ENCODE results near the gene SCAF1.
A peak's percentile ranks its signal among the peaks of the same experiment; 100 is the strongest.

Gene SCAF1

GRCh38 chr19:49665351-49666119, 23.5 kb downstream of the SCAF1 start, which contains the start of the genes BCL2L12 and IRF3:
Gene BCL2L12, plus strand, starts transcription at chr19:49665933. Its CDS starts 760 bp downstream, at chr19:49666693.
Gene IRF3, minus strand, starts transcription at chr19:49665857. Its CDS starts 1,019 bp downstream, at chr19:49664838.
- peak; percentile 99 for DNase-seq (ENCODE audit: low read depth in 1 of 2, low spot score in 1 of 2)

DNA sequence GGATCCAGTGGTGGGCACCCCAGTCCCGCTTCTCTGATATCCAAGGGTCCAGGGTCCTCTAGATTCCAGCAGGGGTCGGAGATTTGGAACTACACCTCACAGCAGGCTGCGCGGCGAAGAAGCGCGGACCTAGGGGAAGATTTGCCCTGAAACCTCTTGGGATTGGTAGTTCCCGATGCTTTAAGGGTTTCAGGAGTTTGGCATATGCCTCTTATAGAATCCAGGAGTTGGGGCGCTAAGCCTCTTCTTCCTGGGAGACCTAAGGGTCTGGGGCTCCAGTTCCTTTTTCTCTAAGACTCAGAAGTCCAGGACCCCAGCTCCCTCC, 24.1 kb downstream of the SCAF1 start:
- no peak for DNase-seq (ENCODE audit: low read depth in 1 of 2, low spot score in 1 of 2)

DNA sequence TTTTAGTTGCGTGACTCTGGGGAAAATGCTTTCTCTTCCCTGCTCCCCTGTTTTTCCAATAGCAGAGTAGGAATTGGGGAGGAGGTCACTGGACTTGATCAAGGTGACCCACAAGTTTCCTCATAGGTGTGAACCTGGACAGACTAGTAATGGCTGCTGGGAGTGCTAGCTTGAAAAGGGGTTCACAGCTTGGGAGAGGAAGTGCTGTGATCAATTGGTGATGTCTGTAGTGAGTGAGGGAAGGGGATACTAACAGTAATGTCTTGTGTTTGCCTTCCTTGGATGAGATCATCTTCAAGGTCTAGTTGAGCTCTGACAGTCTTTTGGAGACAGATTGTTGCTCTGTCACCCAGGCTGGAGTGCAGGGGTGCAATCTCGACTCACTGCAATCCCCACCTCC, 25.5 kb downstream of the SCAF1 start:
- DNase-seq (ENCODE audit: low read depth in 1 of 2, low spot score in 1 of 2), result no peak

DNA sequence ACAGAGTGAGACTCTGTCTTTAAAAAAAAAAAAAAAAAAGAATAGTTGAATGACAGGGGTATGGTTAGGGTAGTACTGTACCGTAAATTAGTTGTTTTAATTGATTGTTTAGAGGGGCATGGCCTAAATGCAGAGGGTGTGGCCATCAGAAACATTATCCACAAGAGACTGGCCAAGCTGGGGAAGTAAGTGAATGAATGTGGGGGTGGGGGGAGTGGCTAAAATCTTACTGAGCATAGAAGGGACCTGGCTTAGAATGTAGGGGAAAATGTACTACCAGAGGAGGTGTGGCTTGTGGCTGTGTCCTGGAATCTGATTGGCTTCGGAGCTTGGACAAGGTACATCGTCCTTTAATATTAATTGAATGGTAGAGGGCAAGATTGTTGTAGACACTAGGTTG, 27.5 kb downstream of the SCAF1 start:
- no peak for DNase-seq (ENCODE audit: low read depth in 1 of 2, low spot score in 1 of 2)

GRCh38 chr19:49672131-49672919, 30.3 kb downstream of the SCAF1 start:
- DNase-seq (ENCODE audit: low read depth in 1 of 2, low spot score in 1 of 2), result peak; percentile 61 to 68

- DNase-seq (ENCODE audit: low read depth in 1 of 2, low spot score in 1 of 2), result peak in 1 of 2 donors; percentile 37
Measured at GRCh38 chr19:49676136-49676783, 34.3 kb downstream of the SCAF1 start.

DNA sequence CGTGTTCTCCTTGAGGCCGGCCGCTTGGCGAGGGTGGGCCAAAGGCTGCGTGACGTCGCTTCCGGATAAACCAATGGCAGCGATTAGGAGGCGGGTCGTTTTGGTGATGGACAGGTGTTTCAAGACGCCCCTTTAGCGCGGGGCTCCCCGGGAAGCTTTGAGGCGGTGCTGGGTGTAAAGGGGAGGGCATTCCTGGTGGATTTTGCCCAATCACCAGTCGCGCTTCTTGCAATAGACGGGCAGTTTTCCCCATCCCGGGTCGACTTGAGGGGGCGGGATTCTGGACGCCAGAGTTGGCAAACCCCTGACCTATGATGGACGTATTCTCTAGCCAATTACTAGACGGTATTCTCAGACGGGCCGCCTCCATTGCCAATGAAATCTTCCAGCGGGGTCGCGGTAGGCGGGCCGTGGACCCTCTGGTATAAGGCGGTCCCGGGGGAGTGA, 34.8 kb downstream of the SCAF1 start:
- peak; percentile 94 to 97 for DNase-seq (ENCODE audit: low read depth in 1 of 2, low spot score in 1 of 2)

GRCh38 chr19:49677231-49677900, 35.4 kb downstream of the SCAF1 start, which contains the start of gene PRMT1:
Gene PRMT1, plus strand, starts transcription at chr19:49677271. Its CDS starts 10 bp downstream, at chr19:49677281.
- DNase-seq (ENCODE audit: low read depth in 1 of 2, low spot score in 1 of 2), result peak in 1 of 2 donors; percentile 49

GRCh38 chr19:49677901-49678674, 36.1 kb downstream of the SCAF1 start:
- DNase-seq (ENCODE audit: low read depth in 1 of 2, low spot score in 1 of 2), result peak; percentile 66 to 71

- no peak for DNase-seq (ENCODE audit: low read depth in 1 of 2, low spot score in 1 of 2)
Measured at GRCh38 chr19:49678985-49679770, 37.2 kb downstream of the SCAF1 start.

DNA sequence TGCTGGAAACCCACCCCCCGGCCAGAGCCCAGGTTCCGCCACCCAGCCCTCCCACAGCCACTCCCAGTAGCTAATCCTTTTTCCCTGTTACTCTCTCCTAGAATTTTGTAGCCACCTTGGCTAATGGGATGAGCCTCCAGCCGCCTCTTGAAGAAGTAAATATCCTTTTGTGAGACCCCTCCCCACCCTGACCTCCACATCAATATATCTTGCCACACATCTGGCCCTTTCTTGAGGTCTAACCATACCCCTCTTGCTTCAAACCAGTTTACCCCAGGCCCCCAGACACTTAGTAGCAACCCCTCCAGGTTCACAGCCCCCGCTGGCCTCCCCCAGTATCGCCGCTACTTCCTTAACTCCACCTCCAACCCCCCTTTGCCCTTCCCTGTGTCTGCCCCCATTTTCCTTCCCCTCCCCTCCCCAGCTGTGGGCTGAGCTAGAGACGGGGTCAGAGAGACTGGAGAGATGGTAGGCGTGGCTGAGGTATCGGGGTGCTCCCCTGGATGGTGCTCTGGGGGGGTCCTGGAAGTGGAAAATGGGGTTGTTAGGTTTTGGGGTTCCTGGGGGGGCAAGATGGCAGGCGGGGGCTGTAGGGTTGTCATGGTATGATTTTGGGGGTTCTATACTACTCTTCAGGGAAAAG, 37.9 kb downstream of the SCAF1 start:
- no peak for DNase-seq (ENCODE audit: low read depth in 1 of 2, low spot score in 1 of 2)

- DNase-seq (ENCODE audit: low read depth in 1 of 2, low spot score in 1 of 2), result peak; percentile 92 to 95
Measured at GRCh38 chr19:49680421-49681351, 38.7 kb downstream of the SCAF1 start.

DNA sequence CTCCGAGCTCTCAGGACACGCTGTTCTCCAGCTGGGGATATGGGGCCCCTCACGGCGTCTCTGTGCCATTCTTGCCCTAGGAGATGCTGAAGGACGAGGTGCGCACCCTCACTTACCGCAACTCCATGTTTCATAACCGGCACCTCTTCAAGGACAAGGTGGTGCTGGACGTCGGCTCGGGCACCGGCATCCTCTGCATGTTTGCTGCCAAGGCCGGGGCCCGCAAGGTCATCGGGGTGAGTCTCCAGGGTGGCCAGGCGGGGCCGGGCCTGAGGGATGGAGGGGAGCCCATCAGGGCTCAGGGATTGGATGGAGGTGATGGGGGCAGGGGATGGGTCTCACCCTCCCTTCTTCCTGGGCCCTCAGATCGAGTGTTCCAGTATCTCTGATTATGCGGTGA, 39.8 kb downstream of the SCAF1 start:
- no peak for DNase-seq (ENCODE audit: low read depth in 1 of 2, low spot score in 1 of 2)

GRCh38 chr19:49682274-49682673, 40.3 kb downstream of the SCAF1 start:
- DNase-seq (ENCODE audit: low read depth in 1 of 2, low spot score in 1 of 2), result no peak

DNA sequence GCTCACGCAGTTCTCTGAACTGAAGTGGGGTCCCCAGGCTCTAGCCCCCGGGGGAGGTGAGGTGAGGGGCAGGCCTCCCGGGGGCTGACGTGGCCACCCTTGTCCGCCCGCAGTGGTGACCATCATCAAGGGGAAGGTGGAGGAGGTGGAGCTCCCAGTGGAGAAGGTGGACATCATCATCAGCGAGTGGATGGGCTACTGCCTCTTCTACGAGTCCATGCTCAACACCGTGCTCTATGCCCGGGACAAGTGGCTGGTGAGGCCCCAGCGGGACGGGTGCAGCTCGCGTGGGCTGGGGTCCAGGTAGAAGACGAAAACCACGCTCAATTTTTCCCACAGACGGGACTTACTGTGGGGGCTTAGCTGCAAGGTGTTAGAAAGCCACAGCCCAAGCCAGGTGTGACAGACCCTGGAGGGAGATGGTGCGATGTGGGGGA, 41.8 kb downstream of the SCAF1 start:
- no peak for DNase-seq (ENCODE audit: low read depth in 1 of 2, low spot score in 1 of 2)

DNA sequence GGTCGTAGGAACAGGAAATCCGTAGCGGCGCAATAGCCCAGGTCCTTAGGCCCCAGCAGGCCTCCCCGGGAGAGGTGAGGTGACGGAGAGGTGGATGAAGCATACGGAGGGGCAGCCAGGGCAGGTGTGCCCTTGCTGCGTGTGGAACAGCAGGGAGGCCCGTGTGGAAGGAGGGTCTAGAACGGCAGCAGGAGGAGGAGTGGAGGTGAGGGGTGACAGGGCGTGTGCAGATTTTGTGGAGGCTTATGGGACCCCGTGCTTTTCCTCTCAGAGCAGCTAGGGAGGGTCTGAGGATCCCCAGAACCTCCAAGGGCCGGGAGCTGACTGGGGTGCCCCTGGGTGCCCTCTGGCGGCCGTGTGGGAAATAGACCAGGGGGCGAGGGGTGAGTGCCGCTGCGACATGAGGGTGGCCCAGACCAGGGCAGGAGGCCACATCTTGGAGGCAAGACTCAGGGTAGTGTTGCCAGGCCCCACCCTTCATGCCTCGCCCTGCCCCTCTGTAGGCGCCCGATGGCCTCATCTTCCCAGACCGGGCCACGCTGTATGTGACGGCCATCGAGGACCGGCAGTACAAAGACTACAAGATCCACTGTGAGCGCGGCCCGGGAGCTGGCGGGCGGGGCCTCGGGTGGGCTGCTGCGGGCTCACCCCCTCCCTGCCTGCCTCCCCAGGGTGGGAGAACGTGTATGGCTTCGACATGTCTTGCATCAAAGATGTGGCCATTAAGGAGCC, 42.4 kb downstream of the SCAF1 start:
- DNase-seq (ENCODE audit: low read depth in 1 of 2, low spot score in 1 of 2), result no peak

DNA sequence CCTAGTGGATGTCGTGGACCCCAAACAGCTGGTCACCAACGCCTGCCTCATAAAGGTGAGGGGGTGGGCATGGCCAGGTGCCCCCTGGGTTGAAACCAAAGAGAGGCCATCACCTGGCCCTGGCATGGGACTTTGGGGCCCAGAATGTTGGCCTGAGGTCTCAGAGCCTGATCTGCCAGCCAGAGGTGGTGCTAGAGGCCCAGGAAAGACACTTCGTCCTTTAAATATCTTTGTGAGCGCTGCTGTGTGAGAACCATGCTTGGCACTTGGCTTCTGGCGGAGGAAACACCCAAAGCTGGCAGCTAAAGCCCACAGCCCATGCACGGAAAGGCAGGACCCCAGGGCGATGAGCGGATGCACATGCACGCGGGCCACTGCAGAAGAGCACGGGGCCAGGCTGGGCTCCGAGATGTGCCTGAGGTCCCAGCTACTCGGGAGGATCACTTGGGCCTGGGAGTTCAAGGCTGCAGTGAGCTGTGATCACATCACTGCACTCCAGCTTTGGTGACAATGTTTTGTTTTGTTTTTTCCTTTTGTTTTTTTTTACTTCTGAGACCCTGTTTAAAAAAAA, 43.1 kb downstream of the SCAF1 start:
- no peak for DNase-seq (ENCODE audit: low read depth in 1 of 2, low spot score in 1 of 2)

All from activated T-helper 1 cell treated with anti-CD3 and anti-CD28 coated beads, Interleukin-2, amount 50 U/mL, for 16 hours (primary cell).